Common myeloid progenitor, CD34-positive (primary cell): ENCODE results near the gene ELK3.
A peak's percentile ranks its signal among the peaks of the same experiment; 100 is the strongest.

ENCODE experiments used
- CTCF ChIA-PET: fragments of 350-600 bp; sonication (Branson Sonifier 250); formaldehyde crosslinking; loops from one replicate; lab custom pipeline; 2021; ENCODE audit warnings: antibody characterized with exemption; lab: Charles Lee
- POLR2A ChIA-PET: fragments of 350-600 bp; sonication (Branson Sonifier 250); formaldehyde crosslinking; loops from one replicate; lab custom pipeline; 2021; ENCODE audit warnings: antibody characterized with exemption; lab: Charles Lee
- DNase-seq, 3 donors: peaks; one replicate each; pipeline versions ENCODE4 v3.0.0 to v3.0.0-alpha.2; 2013
- H3K27ac ChIP-seq, 2 experiments: 1 replicate in 1 of 2; 2 replicates in 1 of 2; pipeline ENCODE4 v1.7.0; 2013; ENCODE audit warnings: inconsistent platforms in 2 of 2, low read length in 2 of 2, mild to moderate bottlenecking in 2 of 2, low read depth in 1 of 2, moderate library complexity in 1 of 2; ENCODE audit not compliant: severe bottlenecking in 2 of 2, insufficient read depth in 1 of 2, poor library complexity in 1 of 2
- H3K27me3 ChIP-seq, 5 experiments: replicated peaks in 2 of 5; 1 replicate in 3 of 5; 2 replicates in 2 of 5; pipeline versions ENCODE4 v1.6.1 to v1.7.0; 2013; ENCODE audit warnings: low read length in 4 of 5, mild to moderate bottlenecking in 2 of 5, moderate library complexity in 2 of 5, inconsistent platforms in 1 of 5; ENCODE audit not compliant: insufficient read depth in 5 of 5, control insufficient read depth in 4 of 5
- H3K36me3 ChIP-seq, 4 experiments: 1 replicate in 2 of 4; 2 replicates in 2 of 4; pipeline versions ENCODE4 v1.6.1 to v1.7.0; 2013; ENCODE audit warnings: low read length in 3 of 4, control low read depth in 1 of 4, mild to moderate bottlenecking in 1 of 4; ENCODE audit not compliant: control insufficient read depth in 4 of 4, insufficient read depth in 4 of 4
- H3K4me1 ChIP-seq, 4 experiments: 1 replicate in 3 of 4; 2 replicates in 1 of 4; pipeline versions ENCODE4 v1.6.1 to v1.7.1; 2013; ENCODE audit warnings: low read length in 3 of 4, mild to moderate bottlenecking in 3 of 4, control low read depth in 1 of 4, inconsistent platforms in 1 of 4, moderate library complexity in 1 of 4; ENCODE audit not compliant: control insufficient read depth in 4 of 4, insufficient read depth in 4 of 4; ENCODE audit errors: control extremely low read depth in 1 of 4
- H3K4me3 ChIP-seq, 7 experiments: 1 replicate in 4 of 7; 2 replicates in 3 of 7; pipeline versions ENCODE4 v1.5.1 to v1.7.0; 2013; ENCODE audit warnings: mild to moderate bottlenecking in 7 of 7, low read length in 6 of 7, moderate library complexity in 6 of 7, inconsistent platforms in 2 of 7, low read depth in 2 of 7, control low read depth in 1 of 7; ENCODE audit not compliant: insufficient read depth in 4 of 7, control insufficient read depth in 1 of 7; ENCODE audit errors: extremely low read depth in 1 of 7
- H3K9me3 ChIP-seq, 5 experiments: 1 replicate in 4 of 5; 2 replicates in 1 of 5; pipeline versions ENCODE4 v1.6.1 to v1.7.1; 2013; ENCODE audit warnings: low read length in 4 of 5, mild to moderate bottlenecking in 2 of 5, inconsistent platforms in 1 of 5, low read depth in 1 of 5, moderate library complexity in 1 of 5; ENCODE audit not compliant: control insufficient read depth in 4 of 5, insufficient read depth in 2 of 5; ENCODE audit errors: control extremely low read depth in 1 of 5
- WGBS: methylation state at CpG from one replicate; pipeline ENCODE4 v1.1.5; 2013; ENCODE audit not compliant: insufficient coverage; 5-methylcytosine and 5-hydroxymethylcytosine counted together

ELK3 gene

GRCh38 chr12:96224219-96224615 lies 30.0 kb downstream of the ELK3 start:
- POLR2A ChIA-PET: interaction anchor here (0.6 kb wide), 2 partner anchors 9 to 261 kb away, joined by 4 read pairs; no protein-coding TSS in a partner anchor

GRCh38 chr12:96225044-96225855 lies 31.1 kb downstream of the ELK3 start:
- Histone ChIP-seq H3K36me3 (peaks cover 13 to 76% (median 58%) of the 10 kb centered on the region in 4 experiments), H3K4me1 (peaks cover 16 to 30% (median 22%) of the 10 kb centered on the region in 4 experiments), H3K4me3 (no peak overlapping the region), H3K27ac (peak overlapping the region in 1 of 2 experiments; percentile 2), H3K27me3 (no peaks in the 10 kb centered on the region), H3K9me3 (peaks cover 0 to 3% (median 0%) of the 10 kb centered on the region in 5 experiments)
- 63% methylated on average over 7 of the region's 7 CpGs for WGBS
- CTCF ChIA-PET: interaction anchor here (1.2 to 1.4 kb wide), 2 partner anchors 9 to 12 kb away, joined by 3 to 5 read pairs; no protein-coding TSS in a partner anchor
- DNase-seq: no peak
- POLR2A ChIA-PET: interaction anchor here (0.6 to 1.0 kb wide), 2 partner anchors 9 to 66 kb away, joined by 3 to 4 read pairs; no protein-coding TSS in a partner anchor

More at GRCh38 chr12:96224219-96224615, 30.0 kb downstream of the ELK3 start:
- CTCF ChIA-PET: interaction anchor here (2.2 to 18.1 kb wide), 2 partner anchors 91 to 159 kb away, joined by 6 to 225 read pairs; no protein-coding TSS in a partner anchor
- no peaks in the 10 kb centered on the region for H3K27me3 ChIP-seq
- H3K36me3 ChIP-seq: peaks cover 13 to 77% (median 56%) of the 10 kb centered on the region in 4 experiments
- no peak for DNase-seq
- WGBS: 94% methylated on average over 6 of the region's 8 CpGs
- H3K4me3 ChIP-seq: no peak overlapping the region
- no peak overlapping the region for H3K27ac ChIP-seq
- H3K4me1 ChIP-seq: peaks cover 16 to 30% (median 24%) of the 10 kb centered on the region in 4 experiments
- H3K9me3 ChIP-seq: peaks cover 0 to 3% (median 0%) of the 10 kb centered on the region in 5 experiments

DNA sequence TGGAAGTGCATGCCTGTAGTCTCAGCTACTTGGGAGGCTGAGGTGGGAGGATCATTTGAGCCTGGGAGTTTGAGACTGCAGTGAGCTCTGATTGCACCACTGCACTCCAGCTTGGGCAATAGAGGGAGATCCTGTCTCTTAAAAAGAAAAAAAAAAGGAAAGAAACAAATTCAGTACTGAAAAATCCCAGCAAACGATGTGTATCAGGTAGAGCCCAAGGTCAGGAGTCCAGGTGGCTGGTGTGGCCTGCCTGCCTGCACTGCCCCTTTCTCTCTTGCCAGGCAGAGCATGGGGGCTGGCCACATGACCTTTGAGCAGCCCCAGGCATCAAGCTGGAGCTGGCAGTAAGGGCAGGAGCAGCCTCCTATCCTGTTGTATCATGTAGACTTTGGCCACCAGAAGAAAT lies 31.8 kb downstream of the ELK3 start:
- no peaks in the 10 kb centered on the region for H3K27me3 ChIP-seq
- ChIA-PET POLR2A (interaction anchor here (0.6 to 1.0 kb wide), 2 partner anchors 8 to 67 kb away, joined by 3 to 4 read pairs; no protein-coding TSS in a partner anchor), CTCF (interaction anchor here (1.2 to 1.4 kb wide), 2 partner anchors 10 to 11 kb away, joined by 3 to 5 read pairs; no protein-coding TSS in a partner anchor)
- peaks cover 16 to 30% (median 22%) of the 10 kb centered on the region in 4 experiments for H3K4me1 ChIP-seq
- DNase-seq: no peak
- H3K27ac ChIP-seq: no peak overlapping the region
- H3K9me3 ChIP-seq: peaks cover 0 to 3% (median 0%) of the 10 kb centered on the region in 5 experiments
- WGBS: 100% methylated on average over 1 of the region's 1 CpG
- H3K4me3 ChIP-seq: no peak overlapping the region
- peaks cover 15 to 83% (median 58%) of the 10 kb centered on the region in 4 experiments for H3K36me3 ChIP-seq

DNA sequence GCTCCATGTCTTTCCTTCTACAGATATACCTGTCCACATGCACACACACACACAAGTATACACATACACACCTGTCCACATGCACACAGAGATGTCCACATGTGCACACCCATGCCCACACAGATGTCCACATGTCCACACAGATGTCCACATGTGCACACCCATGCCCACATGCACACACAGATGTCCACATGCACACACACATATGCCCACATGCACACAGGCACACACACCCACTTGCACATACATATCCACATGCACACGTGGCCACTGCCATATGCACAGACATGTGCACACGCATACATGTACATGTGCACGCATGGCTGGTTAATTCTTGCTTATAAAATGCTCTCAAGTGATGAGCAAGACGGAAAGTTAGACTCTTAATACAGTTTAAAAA lies 32.2 kb downstream of the ELK3 start:
- 90% methylated on average over 4 of the region's 4 CpGs for WGBS
- H3K27me3 ChIP-seq: no peaks in the 10 kb centered on the region
- no peak for DNase-seq
- peaks cover 15 to 85% (median 58%) of the 10 kb centered on the region in 4 experiments for H3K36me3 ChIP-seq
- H3K4me1 ChIP-seq: peaks cover 16 to 30% (median 22%) of the 10 kb centered on the region in 4 experiments
- CTCF ChIA-PET: interaction anchor here (1.2 to 1.4 kb wide), 2 partner anchors 10 to 11 kb away, joined by 3 to 5 read pairs; no protein-coding TSS in a partner anchor
- H3K9me3 ChIP-seq: peaks cover 0 to 3% (median 0%) of the 10 kb centered on the region in 5 experiments
- H3K27ac ChIP-seq: no peak overlapping the region
- POLR2A ChIA-PET: no interaction called here
- no peak overlapping the region for H3K4me3 ChIP-seq

DNA sequence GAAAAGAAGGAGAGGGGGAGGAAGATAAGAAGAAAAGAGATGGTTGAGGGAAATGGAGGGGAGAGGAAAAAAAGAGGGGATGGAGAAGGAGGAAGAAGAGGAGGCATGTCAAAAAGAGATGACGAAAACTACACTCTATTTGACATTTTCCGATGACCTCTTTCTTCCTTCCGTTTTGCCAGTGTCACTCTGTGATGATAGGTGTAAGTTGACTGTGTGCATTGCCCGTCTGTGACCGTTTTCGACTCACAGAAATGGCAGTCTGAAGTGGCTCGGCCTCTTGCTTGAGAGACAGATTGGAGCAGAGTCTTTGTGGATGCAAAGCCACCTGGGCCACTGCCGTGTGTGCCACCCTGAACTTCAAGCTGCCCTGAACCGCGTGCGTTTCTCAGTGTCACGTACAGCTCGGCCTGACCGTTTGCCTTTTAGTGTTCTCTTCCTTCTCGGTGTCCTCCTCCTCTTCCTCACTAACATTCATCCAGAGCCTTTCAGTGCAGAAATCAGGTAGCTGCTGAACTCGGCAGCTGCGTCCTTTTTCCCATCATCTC lies 32.7 kb downstream of the ELK3 start:
- no peaks in the 10 kb centered on the region for H3K27me3 ChIP-seq
- peaks cover 0 to 3% (median 0%) of the 10 kb centered on the region in 5 experiments for H3K9me3 ChIP-seq
- H3K4me1 ChIP-seq: peaks cover 16 to 30% (median 22%) of the 10 kb centered on the region in 4 experiments
- peaks cover 15 to 85% (median 56%) of the 10 kb centered on the region in 4 experiments for H3K36me3 ChIP-seq
- ChIA-PET CTCF (interaction anchor here (1.0 kb wide), 1 partner anchor 10 kb away, joined by 3 read pairs; no protein-coding TSS in a partner anchor), POLR2A (no interaction called here)
- 97% methylated on average over 16 of the region's 17 CpGs for WGBS
- no peak overlapping the region for H3K27ac ChIP-seq
- no peak for DNase-seq
- no peak overlapping the region for H3K4me3 ChIP-seq

- no peak for DNase-seq
- WGBS: 94% methylated on average over 8 of the region's 12 CpGs
- Histone ChIP-seq H3K27me3 (no peaks in the 10 kb centered on the region), H3K9me3 (no peaks in the 10 kb centered on the region), H3K27ac (no peak overlapping the region), H3K36me3 (peaks cover 15 to 80% (median 51%) of the 10 kb centered on the region in 4 experiments), H3K4me3 (no peak overlapping the region), H3K4me1 (peaks cover 16 to 27% (median 22%) of the 10 kb centered on the region in 4 experiments)
- CTCF ChIA-PET: interaction anchor here (1.0 kb wide), 1 partner anchor 10 kb away, joined by 3 read pairs; no protein-coding TSS in a partner anchor
- POLR2A ChIA-PET: no interaction called here
These were observed 33.4 kb downstream of the ELK3 start for GRCh38 chr12:96227365-96228106.
